ENCODE data around the gene N4BP2.
"Not testable (repeated sequence)": the region's sequence is repeated elsewhere in the genome, so short reads cannot be mapped to it uniquely, and the experiment has no call there.

The N4BP2 gene

GRCh38 chr4:40057586-40058091 lies 989 bp downstream of the N4BP2 start:
- Mint-ChIP-seq H3K9me3 (no peaks in the 10 kb centered on the region), H3K27ac (peak overlapping the region; percentile 98), H3K36me3 (peaks cover 5 to 7% of the 10 kb centered on the region in 2 donors), H3K4me1 (peaks cover 13 to 29% of the 10 kb centered on the region in 2 donors), H3K27me3 (no peaks in the 10 kb centered on the region), H3K4me3 (peak overlapping the region; percentile 85 to 94)
- DNase-seq (peak; percentile 71), ATAC-seq (replicated peaks) (peak; percentile 69 to 73)

GRCh38 chr4:40058121-40058520 lies 1.5 kb downstream of the N4BP2 start:
- H3K27me3 Mint-ChIP-seq, result no peaks in the 10 kb centered on the region
- H3K4me3 Mint-ChIP-seq, result peak overlapping the region; percentile 85 to 94
- H3K27ac Mint-ChIP-seq, result peak overlapping the region; percentile 98
- no peak for ATAC-seq (replicated peaks)
- H3K36me3 Mint-ChIP-seq, result peaks cover 5 to 7% of the 10 kb centered on the region in 2 donors
- H3K9me3 Mint-ChIP-seq, result no peaks in the 10 kb centered on the region
- peaks cover 13 to 29% of the 10 kb centered on the region in 2 donors for H3K4me1 Mint-ChIP-seq
- no peak for DNase-seq

DNA sequence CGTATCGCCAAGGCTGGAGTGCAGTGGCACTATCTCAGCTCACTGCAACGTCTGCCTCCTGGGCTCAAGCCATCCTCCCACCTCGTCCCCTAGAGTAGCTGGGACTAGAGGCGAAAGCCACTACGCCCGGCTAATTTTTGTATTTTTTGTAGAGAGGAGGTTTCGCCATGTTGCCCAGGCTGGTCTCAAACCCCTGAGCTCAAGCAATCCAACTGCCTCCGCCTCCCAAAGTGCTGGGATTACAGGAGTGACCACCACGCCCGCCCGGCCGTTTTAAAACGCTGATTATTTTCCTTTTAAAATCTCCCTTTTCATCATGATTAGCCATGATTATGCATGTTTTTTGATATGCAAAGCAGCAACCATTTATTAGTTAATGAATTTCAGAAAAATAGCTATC lies 2.2 kb downstream of the N4BP2 start:
- DNase-seq (no peak), ATAC-seq (replicated peaks) (no peak)
- Mint-ChIP-seq H3K36me3 (peaks cover 5 to 7% of the 10 kb centered on the region in 2 donors), H3K9me3 (no peaks in the 10 kb centered on the region), H3K27ac (peak overlapping the region; percentile 65), H3K4me1 (peaks cover 13 to 29% of the 10 kb centered on the region in 2 donors), H3K4me3 (peak overlapping the region; percentile 14 to 25), H3K27me3 (no peaks in the 10 kb centered on the region)

DNA sequence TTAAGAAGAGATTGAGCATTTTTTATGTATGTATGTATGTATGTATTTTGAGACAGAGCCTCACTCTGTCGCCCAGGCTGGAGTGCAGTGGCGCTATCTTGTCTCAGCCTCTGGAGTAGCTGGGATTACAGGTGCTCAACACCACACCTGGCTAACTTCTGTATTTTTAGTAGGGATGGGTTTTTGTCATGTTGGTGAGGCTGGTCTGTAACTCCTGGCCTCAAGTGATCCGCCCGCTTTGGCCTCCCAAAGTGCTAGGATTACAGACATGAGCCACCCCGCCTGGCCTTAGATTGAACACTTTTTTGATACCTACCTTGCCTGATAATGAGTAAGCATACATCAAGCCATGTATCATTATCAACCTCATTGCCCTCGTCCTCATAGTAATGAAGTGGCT lies 2.7 kb downstream of the N4BP2 start:
- DNase-seq, result no peak
- ATAC-seq (replicated peaks), result no peak
- no peak overlapping the region for H3K4me3 Mint-ChIP-seq
- no peaks in the 10 kb centered on the region for H3K27me3 Mint-ChIP-seq
- peaks cover 6 to 7% of the 10 kb centered on the region in 2 donors for H3K36me3 Mint-ChIP-seq
- no peaks in the 10 kb centered on the region for H3K9me3 Mint-ChIP-seq
- H3K4me1 Mint-ChIP-seq, result peaks cover 13 to 27% of the 10 kb centered on the region in 2 donors
- H3K27ac Mint-ChIP-seq, result peak overlapping the region; percentile 65

GRCh38 chr4:40065010-40065409 lies 8.4 kb downstream of the N4BP2 start:
- H3K36me3 Mint-ChIP-seq, result peaks cover 2 to 9% of the 10 kb centered on the region in 2 donors
- no peak overlapping the region for H3K4me3 Mint-ChIP-seq
- H3K27me3 Mint-ChIP-seq, result no peaks in the 10 kb centered on the region
- ATAC-seq (replicated peaks), result no peak
- peaks cover 2 to 22% of the 10 kb centered on the region in 2 donors for H3K4me1 Mint-ChIP-seq
- no peaks in the 10 kb centered on the region for H3K9me3 Mint-ChIP-seq
- DNase-seq, result no peak
- H3K27ac Mint-ChIP-seq, result no peak overlapping the region

DNA sequence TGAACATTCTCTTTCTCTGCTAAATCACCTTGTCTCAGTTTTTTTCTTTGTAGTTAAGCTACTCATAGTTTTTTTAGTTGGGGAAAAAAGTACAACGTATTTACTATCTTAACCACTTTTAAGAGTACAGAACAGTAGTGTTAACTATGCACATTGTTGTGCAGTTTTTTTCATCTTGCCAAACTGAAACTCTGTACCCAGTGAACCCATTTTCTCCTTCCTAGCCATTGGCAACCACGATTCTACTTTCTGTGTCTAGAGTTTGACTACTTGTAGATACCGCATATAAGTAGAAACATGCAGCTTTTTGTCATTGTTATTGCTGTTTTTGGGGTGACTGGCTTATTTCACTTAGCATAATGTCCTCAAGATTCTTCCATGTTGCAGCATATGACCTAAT lies 10.0 kb downstream of the N4BP2 start:
- peaks cover 4 to 28% of the 10 kb centered on the region in 2 donors for H3K4me1 Mint-ChIP-seq
- DNase-seq (no peak), ATAC-seq (replicated peaks) (no peak)

DNA sequence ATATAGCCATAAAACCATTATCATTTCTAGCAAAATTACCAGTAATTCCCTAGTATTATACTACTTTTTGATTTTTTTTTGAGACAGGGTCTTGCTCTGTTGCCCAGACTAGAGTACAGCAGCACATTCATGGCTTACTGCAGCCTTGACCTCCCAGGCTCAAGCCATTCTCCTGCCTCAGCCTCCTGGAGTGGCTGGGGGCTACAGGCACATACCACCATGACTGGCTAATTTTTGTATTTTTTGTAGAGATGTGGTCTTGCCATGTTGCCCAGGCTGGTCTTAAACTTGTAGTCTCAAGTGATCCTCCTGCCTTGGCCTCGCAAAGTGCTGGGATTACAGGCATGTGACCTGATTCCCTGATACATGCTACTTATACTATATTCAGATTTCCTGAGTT lies 13.7 kb downstream of the N4BP2 start:
- H3K27ac Mint-ChIP-seq, result no peak overlapping the region
- ATAC-seq (replicated peaks), result no peak
- no peaks in the 10 kb centered on the region for H3K27me3 Mint-ChIP-seq
- H3K9me3 Mint-ChIP-seq, result no peaks in the 10 kb centered on the region
- H3K36me3 Mint-ChIP-seq, result peaks cover 11 to 12% of the 10 kb centered on the region in 2 donors
- no peak overlapping the region for H3K4me3 Mint-ChIP-seq
- DNase-seq, result no peak
- peaks cover 4 to 25% of the 10 kb centered on the region in 2 donors for H3K4me1 Mint-ChIP-seq

More for the DNA sequence above, 10.0 kb downstream of the N4BP2 start:
- peaks cover 2 to 9% of the 10 kb centered on the region in 2 donors for H3K36me3 Mint-ChIP-seq
- no peak overlapping the region for H3K4me3 Mint-ChIP-seq
- H3K27me3 Mint-ChIP-seq, result no peaks in the 10 kb centered on the region
- no peaks in the 10 kb centered on the region for H3K9me3 Mint-ChIP-seq
- H3K27ac Mint-ChIP-seq, result no peak overlapping the region

DNA sequence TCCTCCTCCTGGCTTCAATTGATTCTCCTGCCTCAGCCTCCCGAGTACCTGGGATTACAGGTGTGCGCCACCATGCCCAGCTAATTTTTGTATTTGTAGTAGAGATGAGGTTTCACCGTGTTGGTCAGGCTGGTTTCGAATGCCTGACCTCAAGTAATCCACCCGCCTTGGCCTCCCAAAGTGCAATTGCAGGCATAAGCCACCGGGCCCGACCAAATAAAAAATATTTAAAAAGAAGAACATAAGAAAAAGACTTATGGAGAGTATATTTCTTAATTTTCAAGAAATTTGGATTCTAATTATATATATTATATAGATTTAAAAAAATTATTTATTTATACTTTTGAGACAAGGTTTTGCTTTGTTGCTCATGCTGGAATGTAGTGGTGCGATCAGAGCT lies 29.8 kb downstream of the N4BP2 start:
- Mint-ChIP-seq H3K27ac (no peak overlapping the region), H3K9me3 (peaks cover 0 to 2% of the 10 kb centered on the region in 2 donors), H3K4me3 (no peak overlapping the region), H3K27me3 (no peaks in the 10 kb centered on the region), H3K4me1 (peaks cover 0 to 5% of the 10 kb centered on the region in 2 donors), H3K36me3 (peaks cover 4 to 7% of the 10 kb centered on the region in 2 donors)
- DNase-seq (no peak), ATAC-seq (replicated peaks) (no peak)

- H3K36me3 Mint-ChIP-seq, result peaks cover 4 to 5% of the 10 kb centered on the region in 2 donors
- peaks cover 0 to 2% of the 10 kb centered on the region in 2 donors for H3K9me3 Mint-ChIP-seq
- no peaks in the 10 kb centered on the region for H3K27me3 Mint-ChIP-seq
- DNase-seq, result no peak
- H3K27ac Mint-ChIP-seq, result no peak overlapping the region
- H3K4me3 Mint-ChIP-seq, result no peak overlapping the region
- no peak for ATAC-seq (replicated peaks)
- H3K4me1 Mint-ChIP-seq, result peaks cover 0 to 5% of the 10 kb centered on the region in 2 donors
Observed at GRCh38 chr4:40087799-40088366, 31.2 kb downstream of the N4BP2 start.

DNA sequence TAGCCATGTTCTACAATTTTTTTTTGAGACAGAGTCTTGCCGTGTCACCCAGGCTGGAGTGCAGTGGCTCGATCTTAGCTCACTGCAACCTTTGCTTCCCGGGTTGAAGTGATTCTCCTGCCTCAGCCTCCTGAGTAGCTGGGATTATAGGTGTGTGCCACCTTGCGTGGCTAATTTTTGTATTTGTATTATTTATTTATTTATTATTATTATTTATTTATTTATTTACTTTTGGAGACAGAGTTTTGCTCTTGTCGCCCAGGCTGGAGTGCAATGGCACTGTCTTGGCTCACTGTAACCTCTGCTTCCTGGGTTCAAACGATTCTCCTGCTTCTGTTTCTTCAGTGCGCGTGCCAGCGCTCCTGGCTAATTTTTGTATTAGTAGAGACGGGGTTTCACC lies 36.8 kb downstream of the N4BP2 start:
- H3K4me3 Mint-ChIP-seq; H3K9me3 Mint-ChIP-seq; H3K27ac Mint-ChIP-seq; ATAC-seq (replicated peaks); H3K4me1 Mint-ChIP-seq; DNase-seq; H3K36me3 Mint-ChIP-seq; H3K27me3 Mint-ChIP-seq: not testable (repeated sequence)

- no peak for DNase-seq
- Mint-ChIP-seq H3K27me3 (no peaks in the 10 kb centered on the region), H3K36me3 (peaks cover 3 to 19% of the 10 kb centered on the region in 2 donors), H3K4me3 (no peak overlapping the region), H3K27ac (no peak overlapping the region), H3K4me1 (peaks cover 0 to 4% of the 10 kb centered on the region in 2 donors), H3K9me3 (no peaks in the 10 kb centered on the region)
- ATAC-seq (replicated peaks), result no peak
Observed at GRCh38 chr4:40099010-40099409, 42.4 kb downstream of the N4BP2 start.

DNA sequence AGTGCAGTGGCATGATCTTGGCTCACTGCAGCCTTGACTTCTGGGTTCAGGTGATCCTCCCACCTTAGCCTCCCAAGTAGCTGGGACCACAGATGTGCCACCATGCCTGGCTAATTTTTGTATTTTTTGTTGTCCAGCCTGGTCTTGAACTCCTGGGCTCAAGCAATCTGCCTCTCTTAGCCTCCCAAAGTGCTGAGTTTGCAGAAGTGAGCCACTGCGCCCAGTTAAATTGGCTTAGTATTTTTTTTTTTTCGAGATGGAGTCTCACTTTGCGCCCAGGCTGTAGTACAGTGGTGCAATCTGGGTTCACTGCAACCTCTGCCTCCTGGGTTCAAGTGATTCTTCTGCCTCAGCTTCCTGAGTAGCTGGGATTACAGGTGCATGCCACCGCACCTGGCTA lies 50.5 kb downstream of the N4BP2 start:
- H3K27ac Mint-ChIP-seq; H3K27me3 Mint-ChIP-seq; H3K9me3 Mint-ChIP-seq; DNase-seq; H3K4me1 Mint-ChIP-seq; ATAC-seq (replicated peaks); H3K4me3 Mint-ChIP-seq: not testable (repeated sequence)
- peaks cover 10 to 31% of the 10 kb centered on the region in 2 donors for H3K36me3 Mint-ChIP-seq

DNA sequence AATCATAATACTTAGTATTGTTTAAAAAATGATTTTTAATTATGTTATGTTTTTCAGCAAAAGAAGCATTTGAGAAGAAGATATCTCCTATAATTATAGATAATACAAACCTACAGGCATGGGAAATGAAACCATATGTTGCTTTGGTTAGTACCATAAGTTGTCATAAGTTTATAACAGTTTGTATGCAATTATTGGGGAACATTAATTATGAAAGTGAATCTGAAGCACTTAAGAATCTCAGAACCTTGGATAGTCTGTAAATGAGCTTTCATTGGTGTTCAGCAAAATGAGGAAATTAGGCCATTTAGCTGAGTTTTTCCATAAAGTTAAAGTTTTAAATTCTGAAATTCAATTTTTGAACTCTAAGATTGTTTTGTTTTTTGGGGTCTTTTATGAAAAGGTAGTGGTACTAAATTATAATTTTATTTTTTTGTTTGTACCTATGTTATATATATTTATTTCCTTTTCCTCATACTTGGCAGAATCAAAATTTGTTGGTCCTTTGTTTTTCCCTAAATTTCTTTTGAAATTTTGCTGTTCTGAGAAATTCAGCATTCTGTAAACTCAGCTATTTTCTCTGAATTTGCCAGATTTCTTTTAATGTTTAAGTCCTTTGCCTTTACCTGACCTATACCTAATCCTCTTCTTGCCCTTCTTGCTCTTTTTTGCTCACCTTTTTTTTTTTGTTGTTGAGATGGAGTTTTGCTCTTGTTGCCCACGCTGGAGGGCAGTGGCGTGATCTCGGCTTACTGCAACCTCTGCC lies 55.6 kb downstream of the N4BP2 start:
- H3K4me1 Mint-ChIP-seq, result peaks cover 0 to 5% of the 10 kb centered on the region in 2 donors
- H3K4me3 Mint-ChIP-seq, result no peak overlapping the region
- H3K9me3 Mint-ChIP-seq, result no peaks in the 10 kb centered on the region
- peak overlapping the region; percentile 45 for H3K27ac Mint-ChIP-seq
- ATAC-seq (replicated peaks) (no peak), DNase-seq (no peak)
- H3K36me3 Mint-ChIP-seq, result peaks cover 7 to 16% of the 10 kb centered on the region in 2 donors
- no peaks in the 10 kb centered on the region for H3K27me3 Mint-ChIP-seq

GRCh38 chr4:40114206-40114605 lies 57.6 kb downstream of the N4BP2 start:
- H3K4me1 Mint-ChIP-seq, result peaks cover 0 to 5% of the 10 kb centered on the region in 2 donors
- DNase-seq (no peak), ATAC-seq (replicated peaks) (no peak)
- H3K27me3 Mint-ChIP-seq, result no peaks in the 10 kb centered on the region
- H3K4me3 Mint-ChIP-seq, result no peak overlapping the region
- peaks cover 4 to 21% of the 10 kb centered on the region in 2 donors for H3K36me3 Mint-ChIP-seq
- H3K27ac Mint-ChIP-seq, result no peak overlapping the region
- no peaks in the 10 kb centered on the region for H3K9me3 Mint-ChIP-seq

DNA sequence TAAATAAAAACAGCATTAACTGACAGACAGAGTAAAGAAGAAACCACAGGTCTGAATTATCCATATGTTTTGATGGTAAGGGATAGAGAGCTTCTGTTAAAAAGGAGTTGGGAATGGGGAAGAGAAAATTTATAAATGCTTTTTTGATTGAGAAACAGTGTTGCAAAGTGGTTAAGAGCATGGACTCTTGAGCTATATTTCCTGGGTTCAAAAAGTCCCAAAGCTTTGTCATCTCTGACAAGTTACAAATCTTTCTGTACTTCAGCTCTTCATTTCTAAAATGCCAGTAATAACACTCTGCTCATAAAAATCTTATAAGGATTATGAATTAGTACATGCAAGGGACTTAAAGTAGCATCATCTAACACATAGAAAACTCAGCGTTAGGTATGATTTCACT lies 62.2 kb downstream of the N4BP2 start:
- ATAC-seq (replicated peaks) (no peak), DNase-seq (no peak)
- Mint-ChIP-seq H3K9me3 (no peaks in the 10 kb centered on the region), H3K27ac (no peak overlapping the region), H3K4me1 (peaks cover 5 to 20% of the 10 kb centered on the region in 2 donors), H3K36me3 (peaks cover 8 to 15% of the 10 kb centered on the region in 2 donors), H3K4me3 (no peak overlapping the region), H3K27me3 (no peaks in the 10 kb centered on the region)
